ENCODE data around the gene BMP6. TPM values are rescaled to one million over a fixed set of nuclear protein-coding genes. Genes with fewer than 3 reads are reported as not detected.

The BMP6 gene
- total RNA-seq, 1 donor from 2014 or later, result 0.44 TPM

- H3K27ac Mint-ChIP-seq (ENCODE audit: unreplicated experiment), result no peak overlapping the region
- no peak for DNase-seq (ENCODE audit: low read depth, low spot score)
- TF ChIP-seq CTCF (conservative IDR thresholded peaks at IDR 0.05), result no peak
- peaks cover 4% of the 10 kb centered on the region for H3K4me1 Mint-ChIP-seq
- H3K27me3 Mint-ChIP-seq (ENCODE audit: low read depth), result no peaks in the 10 kb centered on the region
- H3K4me3 Mint-ChIP-seq, result no peak overlapping the region
- H3K36me3 Mint-ChIP-seq (ENCODE audit: low read depth), result no peaks in the 10 kb centered on the region
- peaks cover 3% of the 10 kb centered on the region for H3K9me3 Mint-ChIP-seq
These were observed 107.2 kb downstream of the BMP6 start for GRCh38 chr6:7832904-7833750.

- Mint-ChIP-seq H3K4me1 (peaks cover 4% of the 10 kb centered on the region), H3K27me3 (ENCODE audit: low read depth) (no peaks in the 10 kb centered on the region), H3K27ac (ENCODE audit: unreplicated experiment) (no peak overlapping the region), H3K36me3 (ENCODE audit: low read depth) (no peaks in the 10 kb centered on the region), H3K4me3 (no peak overlapping the region), H3K9me3 (peaks cover 3% of the 10 kb centered on the region)
- DNase-seq (ENCODE audit: low read depth, low spot score), result no peak
- no peak for TF ChIP-seq CTCF (conservative IDR thresholded peaks at IDR 0.05)
These were observed 107.8 kb downstream of the BMP6 start for GRCh38 chr6:7833751-7834070.

GRCh38 chr6:7836371-7837026, 110.6 kb downstream of the BMP6 start:
- H3K4me3 Mint-ChIP-seq, result no peak overlapping the region
- H3K4me1 Mint-ChIP-seq, result peaks cover 4% of the 10 kb centered on the region
- no peak for TF ChIP-seq CTCF (conservative IDR thresholded peaks at IDR 0.05)
- H3K36me3 Mint-ChIP-seq (ENCODE audit: low read depth), result no peaks in the 10 kb centered on the region
- peaks cover 3% of the 10 kb centered on the region for H3K9me3 Mint-ChIP-seq
- DNase-seq (ENCODE audit: low read depth, low spot score), result no peak
- H3K27me3 Mint-ChIP-seq (ENCODE audit: low read depth), result no peaks in the 10 kb centered on the region
- no peak overlapping the region for H3K27ac Mint-ChIP-seq (ENCODE audit: unreplicated experiment)

GRCh38 chr6:7841781-7842468, 116.0 kb downstream of the BMP6 start:
- H3K4me1 Mint-ChIP-seq, result no peaks in the 10 kb centered on the region
- no peak for DNase-seq (ENCODE audit: low read depth, low spot score)
- no peak overlapping the region for H3K4me3 Mint-ChIP-seq
- H3K36me3 Mint-ChIP-seq (ENCODE audit: low read depth), result no peaks in the 10 kb centered on the region
- H3K9me3 Mint-ChIP-seq, result no peaks in the 10 kb centered on the region
- H3K27me3 Mint-ChIP-seq (ENCODE audit: low read depth), result no peaks in the 10 kb centered on the region
- TF ChIP-seq CTCF (conservative IDR thresholded peaks at IDR 0.05), result no peak
- H3K27ac Mint-ChIP-seq (ENCODE audit: unreplicated experiment), result no peak overlapping the region

GRCh38 chr6:7846966-7847818, 121.3 kb downstream of the BMP6 start:
- DNase-seq (ENCODE audit: low read depth, low spot score), result no peak
- TF ChIP-seq CTCF (conservative IDR thresholded peaks at IDR 0.05), result no peak
- peaks cover 8% of the 10 kb centered on the region for H3K9me3 Mint-ChIP-seq
- no peaks in the 10 kb centered on the region for H3K27me3 Mint-ChIP-seq (ENCODE audit: low read depth)
- H3K4me3 Mint-ChIP-seq, result no peak overlapping the region
- peaks cover 11% of the 10 kb centered on the region for H3K36me3 Mint-ChIP-seq (ENCODE audit: low read depth)
- no peak overlapping the region for H3K27ac Mint-ChIP-seq (ENCODE audit: unreplicated experiment)
- H3K4me1 Mint-ChIP-seq, result no peaks in the 10 kb centered on the region
